Esophagus squamous epithelium (tissue), 5 donors: ENCODE measurements around the gene SMIM5. TPM values are rescaled to one million over a fixed set of nuclear protein-coding genes. Genes with fewer than 3 reads are reported as not detected.

ENCODE experiments used
- DNase-seq: peaks from one replicate; lab custom pipeline; 2025; lab: John Stamatoyannopoulos, UW
- H3K27ac ChIP-seq, 4 donors: fragments of 200-600 bp; sonication (generic); one replicate each; pipeline ENCODE4 v1.5.1; 2016 to 2019; ENCODE audit warnings: mild to moderate bottlenecking in 1 of 4
- H3K27me3 ChIP-seq, 4 donors: fragments of 200-600 bp; sonication (generic); 1 replicate in 3 of 4; 2 replicates in 1 of 4; pipeline versions ENCODE4 v1.5.1 to v1.6.0; 2017 to 2021; ENCODE audit warnings: antibody characterized with exemption in 1 of 4
- H3K36me3 ChIP-seq, 3 donors: fragments of 200-600 bp; sonication (generic); one replicate each; pipeline ENCODE4 v1.5.1; 2016 to 2019
- H3K4me1 ChIP-seq, 3 donors: fragments of 200-600 bp; sonication (generic); one replicate each; pipeline ENCODE4 v1.5.1; 2017 to 2019
- H3K4me3 ChIP-seq, 4 donors: fragments of 200-600 bp; sonication (generic); 1 replicate in 3 of 4; 2 replicates in 1 of 4; pipeline ENCODE4 v1.5.1; 2016 to 2019; ENCODE audit warnings: mild to moderate bottlenecking in 2 of 4, moderate library complexity in 1 of 4
- H3K9me3 ChIP-seq, 3 donors: fragments of 200-600 bp; sonication (generic); one replicate each; pipeline ENCODE4 v1.5.1; 2016 to 2019
- POLR2A ChIP-seq, 4 donors: fragments of 450-650 bp; IDR thresholded peaks; one replicate each; pipeline ENCODE4 v1.6.1; 2017; ENCODE audit warnings: antibody characterized with exemption in 4 of 4, mild to moderate bottlenecking in 4 of 4, moderate library complexity in 3 of 4
- WGBS, 2 donors: methylation state at CpG; one replicate each; pipeline ENCODE4 v1.1.5; 2018; 5-methylcytosine and 5-hydroxymethylcytosine counted together
- intact Hi-C: fragments of 100-400 bp; cut with DNase I; formaldehyde crosslinking; loops from one replicate; pipeline ENCODE4 v1.15.0; 2022
- total RNA-seq, 4 donors: library from RNA; depleted of rRNA; stranded (reverse); fragments of >200 nt; gene quantifications; one replicate each; pipeline ENCODE4 v1.1.0, GENCODE V29; 2016
- TF ChIP-seq, protein P1 (sequence below), 6 experiments: fragments of 450-650 bp in 4 of 6; fragments of 200-600 bp in 2 of 6; sonication (generic) in 2 of 6; IDR thresholded peaks; one replicate each; pipeline ENCODE4 v1.5.1; 2016 to 2019; ENCODE audit warnings: antibody characterized with exemption in 6 of 6, mild to moderate bottlenecking in 4 of 6, moderate library complexity in 4 of 6
- donor health status: DM: yes; HTN: yes; CAD: no.

Gene SMIM5
- total RNA-seq, 4 donors from 2014 or later, result 7.4 to 16.8 (median 8.6) TPM

DNA sequence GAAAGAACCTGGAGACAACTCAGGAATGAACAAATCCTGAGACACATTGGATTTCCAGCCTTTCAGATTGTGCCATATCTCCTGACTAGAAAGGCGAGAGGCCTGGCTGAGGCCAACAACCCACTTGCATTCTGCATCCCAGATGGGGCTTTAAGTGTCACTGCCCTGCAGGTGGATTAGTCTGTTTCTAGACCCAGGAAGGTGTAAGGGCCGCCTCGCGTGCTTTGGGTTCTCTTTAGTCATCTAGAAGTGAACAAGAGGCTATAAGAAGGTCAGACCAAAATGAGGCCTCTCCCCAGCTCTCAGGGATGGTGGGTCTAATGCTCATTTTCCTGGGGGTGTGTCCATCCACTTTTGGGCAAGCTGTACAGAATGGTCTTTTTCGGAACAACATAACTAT, 38.8 kb downstream of the SMIM5 start:
- intact Hi-C loops, result loop anchor here (5.0 kb wide), 1 partner anchor 80 kb away; no protein-coding TSS in a partner anchor
- Histone ChIP-seq H3K9me3 (no peaks in the 10 kb centered on the region), H3K4me3 (no peak overlapping the region), H3K27me3 (no peaks in the 10 kb centered on the region), H3K4me1 (peaks cover 12 to 46% (median 13%) of the 10 kb centered on the region in 3 donors), H3K36me3 (peaks cover 0 to 76% (median 25%) of the 10 kb centered on the region in 3 donors), H3K27ac (no peak overlapping the region)
- DNase-seq, result no peak
- 92 to 99% methylated on average over 2 to 5 of the region's 5 CpGs for WGBS, 2 donors
- no peak for TF ChIP-seq POLR2A (IDR thresholded peaks at IDR 0.05)
- TF ChIP-seq, protein P1, sequence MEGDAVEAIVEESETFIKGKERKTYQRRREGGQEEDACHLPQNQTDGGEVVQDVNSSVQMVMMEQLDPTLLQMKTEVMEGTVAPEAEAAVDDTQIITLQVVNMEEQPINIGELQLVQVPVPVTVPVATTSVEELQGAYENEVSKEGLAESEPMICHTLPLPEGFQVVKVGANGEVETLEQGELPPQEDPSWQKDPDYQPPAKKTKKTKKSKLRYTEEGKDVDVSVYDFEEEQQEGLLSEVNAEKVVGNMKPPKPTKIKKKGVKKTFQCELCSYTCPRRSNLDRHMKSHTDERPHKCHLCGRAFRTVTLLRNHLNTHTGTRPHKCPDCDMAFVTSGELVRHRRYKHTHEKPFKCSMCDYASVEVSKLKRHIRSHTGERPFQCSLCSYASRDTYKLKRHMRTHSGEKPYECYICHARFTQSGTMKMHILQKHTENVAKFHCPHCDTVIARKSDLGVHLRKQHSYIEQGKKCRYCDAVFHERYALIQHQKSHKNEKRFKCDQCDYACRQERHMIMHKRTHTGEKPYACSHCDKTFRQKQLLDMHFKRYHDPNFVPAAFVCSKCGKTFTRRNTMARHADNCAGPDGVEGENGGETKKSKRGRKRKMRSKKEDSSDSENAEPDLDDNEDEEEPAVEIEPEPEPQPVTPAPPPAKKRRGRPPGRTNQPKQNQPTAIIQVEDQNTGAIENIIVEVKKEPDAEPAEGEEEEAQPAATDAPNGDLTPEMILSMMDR (IDR thresholded peaks at IDR 0.05), result no peak

DNA sequence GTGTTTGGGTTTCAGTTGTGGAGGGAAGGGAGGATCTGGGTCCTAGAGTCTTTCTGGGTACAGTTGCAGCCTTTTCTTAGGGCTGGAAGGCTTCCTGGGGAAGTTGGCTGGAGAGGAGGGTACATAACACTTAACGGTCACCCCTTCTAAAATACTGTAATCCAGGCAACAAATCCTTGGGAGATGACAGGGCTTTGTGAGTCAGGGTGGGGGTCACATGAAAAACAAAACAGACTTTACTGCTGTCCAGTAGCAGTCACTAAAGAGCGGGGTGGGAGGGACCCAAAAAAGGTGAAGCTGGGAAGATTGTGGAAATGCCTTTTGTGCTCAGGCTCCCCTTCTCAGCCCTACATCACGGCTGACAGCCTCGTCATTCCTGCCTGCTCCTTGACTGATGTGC, 40.3 kb downstream of the SMIM5 start:
- WGBS, 2 donors, result 82 to 84% methylated on average over 4 of the region's 4 CpGs
- no peak for TF ChIP-seq POLR2A (IDR thresholded peaks at IDR 0.05)
- TF ChIP-seq, protein P1 (IDR thresholded peaks at IDR 0.05), result no peak
- Histone ChIP-seq H3K9me3 (no peaks in the 10 kb centered on the region), H3K4me3 (no peak overlapping the region), H3K4me1 (peaks cover 5 to 36% (median 5%) of the 10 kb centered on the region in 3 donors), H3K36me3 (peaks cover 0 to 86% (median 25%) of the 10 kb centered on the region in 3 donors), H3K27me3 (no peaks in the 10 kb centered on the region), H3K27ac (no peak overlapping the region)
- no peak for DNase-seq
- intact Hi-C loops, result loop anchor here (5.0 kb wide), 1 partner anchor 79 kb away; no protein-coding TSS in a partner anchor

DNA sequence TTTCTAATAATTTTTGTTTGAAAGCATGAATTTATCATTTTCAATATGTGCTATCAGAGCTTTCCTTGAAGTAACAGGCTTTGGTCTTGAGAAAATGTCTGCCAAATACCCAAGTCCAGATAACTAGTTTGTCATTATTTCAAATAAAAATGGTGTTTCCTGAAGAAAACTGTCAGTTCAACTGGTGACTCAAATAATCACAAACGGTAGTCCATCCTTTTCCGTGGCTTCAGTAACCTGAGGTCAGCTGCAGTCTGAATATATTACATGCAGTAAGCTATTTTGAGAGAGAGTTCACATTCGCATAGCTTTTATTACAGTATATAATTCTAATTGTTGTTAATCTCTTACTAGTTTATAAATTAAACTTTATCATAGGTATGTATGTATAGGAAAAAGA, 43.2 kb downstream of the SMIM5 start:
- no peak overlapping the region for H3K4me3 ChIP-seq
- H3K9me3 ChIP-seq, result no peaks in the 10 kb centered on the region
- H3K4me1 ChIP-seq, result peaks cover 5 to 38% (median 20%) of the 10 kb centered on the region in 3 donors
- intact Hi-C loops, result no loop called here
- H3K27me3 ChIP-seq, result no peaks in the 10 kb centered on the region
- no peak overlapping the region for H3K27ac ChIP-seq
- TF ChIP-seq POLR2A (IDR thresholded peaks at IDR 0.05), result no peak
- TF ChIP-seq, protein P1 (IDR thresholded peaks at IDR 0.05), result no peak
- peaks cover 0 to 72% (median 11%) of the 10 kb centered on the region in 3 donors for H3K36me3 ChIP-seq
- WGBS, 2 donors, result 65 to 72% methylated on average over 3 of the region's 3 CpGs
- DNase-seq, result no peak

DNA sequence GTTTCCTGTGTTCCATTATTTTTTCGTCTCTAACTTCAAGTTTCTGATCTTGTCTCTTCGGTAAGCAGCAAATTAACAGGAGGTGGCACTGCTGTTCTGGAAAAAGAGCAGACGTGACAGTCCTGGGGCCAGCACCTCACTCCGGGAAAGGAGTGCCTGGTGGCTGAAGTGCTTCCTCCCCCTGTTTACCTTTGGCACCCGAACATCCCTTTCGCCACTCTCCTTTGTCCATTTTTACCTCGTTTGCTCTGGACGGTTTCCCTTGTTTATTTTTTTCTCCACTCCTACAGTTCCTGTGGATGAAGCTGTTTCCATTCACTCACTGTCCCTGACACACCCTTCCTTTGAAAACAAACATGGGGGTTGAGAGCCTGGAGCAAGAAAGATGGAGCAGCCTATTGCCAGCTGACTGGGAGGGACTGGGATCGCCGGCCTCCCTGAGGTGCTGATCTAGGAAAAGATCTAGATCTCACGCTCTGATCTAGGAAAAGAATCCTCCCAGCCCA, 46.5 kb downstream of the SMIM5 start:
- Histone ChIP-seq H3K27me3 (no peaks in the 10 kb centered on the region), H3K9me3 (no peaks in the 10 kb centered on the region), H3K27ac (peak overlapping the region; percentile 24 to 72 (median 66)), H3K4me3 (no peak overlapping the region), H3K36me3 (peaks cover 0 to 40% (median 0%) of the 10 kb centered on the region in 3 donors), H3K4me1 (peaks cover 14 to 57% (median 38%) of the 10 kb centered on the region in 3 donors)
- intact Hi-C loops, result no loop called here
- 25 to 41% methylated on average over 9 to 10 of the region's 11 CpGs for WGBS, 2 donors
- TF ChIP-seq, protein P1 (IDR thresholded peaks at IDR 0.05), result peak in 5 of 6 experiments; percentile 20 to 72 (median 57)
- TF ChIP-seq POLR2A (IDR thresholded peaks at IDR 0.05), result no peak
- no peak for DNase-seq

DNA sequence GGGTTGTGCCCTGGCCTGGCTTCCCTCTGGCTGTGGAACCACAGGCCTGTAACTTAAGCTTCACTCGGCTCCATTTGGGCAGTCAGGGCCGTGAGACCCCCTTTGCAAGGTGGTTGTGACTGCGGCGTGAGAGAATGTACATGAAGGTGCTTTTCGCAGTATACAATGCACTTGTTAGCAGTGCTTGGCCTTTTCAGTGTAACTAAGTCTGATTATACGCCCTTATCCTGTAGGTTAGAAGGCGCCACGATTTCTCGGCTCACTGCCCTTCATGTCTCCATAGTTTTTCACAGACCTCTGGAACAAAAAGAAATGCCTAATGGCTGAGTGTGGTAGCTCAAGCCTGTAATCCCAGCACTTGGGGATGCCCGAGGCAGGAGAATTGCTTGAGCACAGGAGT, 47.2 kb downstream of the SMIM5 start:
- H3K4me3 ChIP-seq, result no peak overlapping the region
- H3K27me3 ChIP-seq, result no peaks in the 10 kb centered on the region
- 81 to 92% methylated on average over 6 to 8 of the region's 10 CpGs for WGBS, 2 donors
- DNase-seq, result no peak
- no peaks in the 10 kb centered on the region for H3K9me3 ChIP-seq
- TF ChIP-seq POLR2A (IDR thresholded peaks at IDR 0.05), result no peak
- TF ChIP-seq, protein P1 (IDR thresholded peaks at IDR 0.05), result no peak
- H3K4me1 ChIP-seq, result peaks cover 14 to 57% (median 41%) of the 10 kb centered on the region in 3 donors
- peak overlapping the region; percentile 24 to 72 (median 66) for H3K27ac ChIP-seq
- intact Hi-C loops, result no loop called here
- peaks cover 0 to 40% (median 0%) of the 10 kb centered on the region in 3 donors for H3K36me3 ChIP-seq
